ENCODE measurements around the gene IL1R2. TPM values are rescaled to one million over a fixed set of nuclear protein-coding genes. Genes with fewer than 3 reads are reported as not detected.

The IL1R2 gene
- total and polyA plus RNA-seq, 2 experiments from 2014 or later: 0.22 to 1.2 TPM

GRCh38 chr2:102069311-102069974, 77.7 kb downstream of the IL1R2 start:
- H3K9me3 ChIP-seq (ENCODE audit: low read depth): no peaks in the 10 kb centered on the region
- in situ Hi-C loops (cut with MboI): no loop called here
- H3K4me2 ChIP-seq (ENCODE audit: unreplicated experiment): peak overlapping the region; percentile 69
- no peak for DNase-seq
- H3K27ac ChIP-seq: peak overlapping the region; percentile 87
- no peaks in the 10 kb centered on the region for H3K27me3 ChIP-seq (replicated peaks; ENCODE audit: insufficient read depth)
- WGBS, 2 experiments (ENCODE audit: low coverage in 1 of 2, low lambda C conversion rate in 2 of 2, missing lambda C conversion rate in 2 of 2): 89 to 94% methylated on average over 8 of the region's 8 CpGs
- no peak overlapping the region for H3K4me3 ChIP-seq
- H2AFZ ChIP-seq: peak overlapping the region; percentile 80; the same call in 1 of the 2 replicates
- H3K4me1 ChIP-seq (ENCODE audit: insufficient read depth): peaks cover 40% of the 10 kb centered on the region
- H3F3A ChIP-seq (ENCODE audit: insufficient read depth): peaks cover 35% of the 10 kb centered on the region
- no peak for TF ChIP-seq EZH2phosphoT487 (IDR thresholded peaks at IDR 0.05; ENCODE audit: insufficient read depth, low read depth)
- TF ChIP-seq EZH2 (IDR thresholded peaks at IDR 0.05; ENCODE audit: insufficient read depth, poor library complexity, severe bottlenecking): no peak
- H3K36me3 ChIP-seq (ENCODE audit: low read depth): no peaks in the 10 kb centered on the region
- H3K9ac ChIP-seq: peak overlapping the region; percentile 76
- no peaks in the 10 kb centered on the region for H4K20me1 ChIP-seq (ENCODE audit: insufficient read depth)
- no peaks in the 10 kb centered on the region for H3K79me2 ChIP-seq (ENCODE audit: insufficient read depth)
- H3K9me2 ChIP-seq (ENCODE audit: insufficient read depth): no peaks in the 10 kb centered on the region

- Histone ChIP-seq H3K4me2 (ENCODE audit: unreplicated experiment) (peak overlapping the region; percentile 69), H4K20me1 (ENCODE audit: insufficient read depth) (no peaks in the 10 kb centered on the region), H3K9me3 (ENCODE audit: low read depth) (no peaks in the 10 kb centered on the region), H3F3A (ENCODE audit: insufficient read depth) (peaks cover 28% of the 10 kb centered on the region), H3K27ac (peak overlapping the region; percentile 87), H3K9me2 (ENCODE audit: insufficient read depth) (no peaks in the 10 kb centered on the region), H3K27me3 (replicated peaks; ENCODE audit: insufficient read depth) (no peaks in the 10 kb centered on the region), H3K4me1 (ENCODE audit: insufficient read depth) (peaks cover 33% of the 10 kb centered on the region), H3K36me3 (ENCODE audit: low read depth) (no peaks in the 10 kb centered on the region), H3K9ac (peak overlapping the region; percentile 76), H3K79me2 (ENCODE audit: insufficient read depth) (no peaks in the 10 kb centered on the region), H2AFZ (peak overlapping the region; percentile 80), H3K4me3 (peak overlapping the region; percentile 41)
- no peak for TF ChIP-seq EZH2 (IDR thresholded peaks at IDR 0.05; ENCODE audit: insufficient read depth, poor library complexity, severe bottlenecking)
- no peak for TF ChIP-seq EZH2phosphoT487 (IDR thresholded peaks at IDR 0.05; ENCODE audit: insufficient read depth, low read depth)
- in situ Hi-C loops (cut with MboI): no loop called here
- DNase-seq: peak; percentile 88
- WGBS, 2 experiments (ENCODE audit: low coverage in 1 of 2, low lambda C conversion rate in 2 of 2, missing lambda C conversion rate in 2 of 2): 9 to 10% methylated on average over 8 of the region's 8 CpGs
Measured at GRCh38 chr2:102070058-102070642, 78.4 kb downstream of the IL1R2 start.

- TF ChIP-seq EZH2 (IDR thresholded peaks at IDR 0.05; ENCODE audit: insufficient read depth, poor library complexity, severe bottlenecking) (no peak), EZH2phosphoT487 (IDR thresholded peaks at IDR 0.05; ENCODE audit: insufficient read depth, low read depth) (no peak)
- WGBS, 2 experiments (ENCODE audit: low coverage in 1 of 2, low lambda C conversion rate in 2 of 2, missing lambda C conversion rate in 2 of 2): 91 to 94% methylated on average over 5 of the region's 5 CpGs
- Histone ChIP-seq H3K9me2 (ENCODE audit: insufficient read depth) (no peaks in the 10 kb centered on the region), H4K20me1 (ENCODE audit: insufficient read depth) (no peaks in the 10 kb centered on the region), H3K9me3 (ENCODE audit: low read depth) (no peaks in the 10 kb centered on the region), H3K9ac (no peak overlapping the region), H3F3A (ENCODE audit: insufficient read depth) (peaks cover 11% of the 10 kb centered on the region; the same call in 1 of the 2 replicates), H3K36me3 (ENCODE audit: low read depth) (no peaks in the 10 kb centered on the region), H3K27ac (no peak overlapping the region), H2AFZ (no peak overlapping the region), H3K4me1 (ENCODE audit: insufficient read depth) (peaks cover 23% of the 10 kb centered on the region), H3K4me3 (no peak overlapping the region), H3K79me2 (ENCODE audit: insufficient read depth) (no peaks in the 10 kb centered on the region), H3K27me3 (replicated peaks; ENCODE audit: insufficient read depth) (no peaks in the 10 kb centered on the region), H3K4me2 (ENCODE audit: unreplicated experiment) (no peak overlapping the region)
- no peak for DNase-seq
- in situ Hi-C loops (cut with MboI): no loop called here
Measured at GRCh38 chr2:102072741-102073140, 81.0 kb downstream of the IL1R2 start.

- DNase-seq: no peak
- H3K4me3 ChIP-seq: no peak overlapping the region
- H3K27ac ChIP-seq: no peak overlapping the region
- no peaks in the 10 kb centered on the region for H4K20me1 ChIP-seq (ENCODE audit: insufficient read depth)
- H2AFZ ChIP-seq: no peak overlapping the region
- H3K4me2 ChIP-seq (ENCODE audit: unreplicated experiment): no peak overlapping the region
- WGBS, 2 experiments (ENCODE audit: low coverage in 1 of 2, low lambda C conversion rate in 2 of 2, missing lambda C conversion rate in 2 of 2): 99 to 100% methylated on average over 2 of the region's 2 CpGs
- no peak overlapping the region for H3K9ac ChIP-seq
- no peaks in the 10 kb centered on the region for H3K79me2 ChIP-seq (ENCODE audit: insufficient read depth)
- peaks cover 23% of the 10 kb centered on the region for H3K4me1 ChIP-seq (ENCODE audit: insufficient read depth)
- H3K9me2 ChIP-seq (ENCODE audit: insufficient read depth): no peaks in the 10 kb centered on the region
- in situ Hi-C loops (cut with MboI): no loop called here
- no peaks in the 10 kb centered on the region for H3K9me3 ChIP-seq (ENCODE audit: low read depth)
- no peaks in the 10 kb centered on the region for H3K36me3 ChIP-seq (ENCODE audit: low read depth)
- no peak for TF ChIP-seq EZH2 (IDR thresholded peaks at IDR 0.05; ENCODE audit: insufficient read depth, poor library complexity, severe bottlenecking)
- TF ChIP-seq EZH2phosphoT487 (IDR thresholded peaks at IDR 0.05; ENCODE audit: insufficient read depth, low read depth): no peak
- H3K27me3 ChIP-seq (replicated peaks; ENCODE audit: insufficient read depth): no peaks in the 10 kb centered on the region
- H3F3A ChIP-seq (ENCODE audit: insufficient read depth): peaks cover 11% of the 10 kb centered on the region; the same call in 1 of the 2 replicates
Measured at GRCh38 chr2:102073168-102073724, 81.5 kb downstream of the IL1R2 start.
